H1 (cell line): ENCODE results near the gene GLUL. TPM values are rescaled to one million over a fixed set of nuclear protein-coding genes. Genes with fewer than 3 reads are reported as not detected.
A peak's percentile ranks its signal among the peaks of the same experiment; 100 is the strongest.

ENCODE experiments used
- CTCF ChIA-PET: fragments of 300-600 bp; sonication (Branson Sonifier 250); formaldehyde crosslinking; loops from one replicate; lab custom pipeline; 2021; ENCODE audit not compliant: partially characterized antibody; lab: Charles Lee
- POLR2A ChIA-PET: fragments of 300-600 bp; sonication (Branson Sonifier 250); formaldehyde crosslinking; loops from one replicate; lab custom pipeline; 2021; ENCODE audit warnings: inconsistent platforms; ENCODE audit not compliant: partially characterized antibody; lab: Charles Lee
- DNase-seq, 2 experiments: peaks; one replicate each; pipeline versions ENCODE4 v3.0.0 to v3.0.0-alpha.2; 2010 to 2022; ENCODE audit warnings: low spot score in 2 of 2, low read depth in 1 of 2, mixed read lengths in 1 of 2
- FAIRE-seq: peaks from 2 replicates; lab custom pipeline; 2011; peaks lifted over from hg19 to GRCh38; lab: Jason Lieb, UNC
- H2AFZ ChIP-seq: 2 replicates; pipeline ENCODE4 v1.8.1; 2012; ENCODE audit warnings: low read length, inconsistent platforms
- H2AK5ac ChIP-seq: 2 replicates; pipeline ENCODE4 v1.6.1; 2013; ENCODE audit warnings: low read depth, low read length
- H2BK120ac ChIP-seq: replicated peaks from 2 replicates; pipeline ENCODE3; 2013; ENCODE audit warnings: low read depth, low read length, inconsistent platforms
- H2BK12ac ChIP-seq: 2 replicates; pipeline ENCODE4 v1.6.1; 2013; ENCODE audit warnings: low read depth, low read length
- H2BK15ac ChIP-seq: 2 replicates; pipeline ENCODE4 v1.6.1; 2013; ENCODE audit warnings: low read length
- H2BK20ac ChIP-seq: 2 replicates; pipeline ENCODE4 v1.6.1; 2013; ENCODE audit warnings: low read length
- H2BK5ac ChIP-seq: 2 replicates; pipeline ENCODE4 v1.6.1; 2013; ENCODE audit warnings: low read depth, low read length
- H3K14ac ChIP-seq: 2 replicates; pipeline ENCODE4 v1.6.1; 2013; ENCODE audit warnings: inconsistent platforms; ENCODE audit not compliant: insufficient read length
- H3K18ac ChIP-seq: 2 replicates; pipeline ENCODE4 v1.6.1; 2013; ENCODE audit warnings: low read length; ENCODE audit errors: extremely low read depth
- H3K23ac ChIP-seq: 2 replicates; pipeline ENCODE4 v1.6.1; 2013; ENCODE audit warnings: inconsistent platforms; ENCODE audit not compliant: insufficient read length
- H3K23me2 ChIP-seq: 2 replicates; pipeline ENCODE4 v1.6.1; 2013; ENCODE audit warnings: low read depth, low read length
- H3K27ac ChIP-seq: 2 replicates; pipeline ENCODE4 v1.6.1; 2011; ENCODE audit warnings: low read depth, low read length, inconsistent platforms
- H3K27me3 ChIP-seq, 4 experiments: replicated peaks in 1 of 4; 1 replicate in 1 of 4; 2 replicates in 3 of 4; pipeline versions ENCODE4 v1.6.1 to v1.8.1; 2011 to 2013; ENCODE audit warnings: low read length in 3 of 4, mild to moderate bottlenecking in 3 of 4, inconsistent platforms in 2 of 4, mixed read lengths in 2 of 4, moderate library complexity in 1 of 4; ENCODE audit not compliant: control insufficient read depth in 3 of 4, insufficient read depth in 3 of 4; ENCODE audit errors: extremely low read depth in 1 of 4
- H3K36me3 ChIP-seq, 4 experiments: 2 replicates each; pipeline versions ENCODE4 v1.6.1 to v1.8.1; 2011 to 2013; ENCODE audit warnings: mild to moderate bottlenecking in 4 of 4, low read length in 3 of 4, moderate library complexity in 2 of 4, control low read depth in 1 of 4, inconsistent platforms in 1 of 4; ENCODE audit not compliant: insufficient read depth in 4 of 4, control insufficient read depth in 2 of 4
- H3K4ac ChIP-seq: replicated peaks from 2 replicates; pipeline ENCODE3; 2013; ENCODE audit warnings: low read length, low read depth, mixed read lengths, inconsistent platforms; ENCODE audit not compliant: insufficient read length
- H3K4me1 ChIP-seq, 4 experiments: replicated peaks in 1 of 4; 1 replicate in 1 of 4; 2 replicates in 3 of 4; pipeline versions ENCODE4 v1.6.1 to v1.8.1; 2011 to 2013; ENCODE audit warnings: low read length in 3 of 4, inconsistent platforms in 2 of 4, mixed read lengths in 1 of 4; ENCODE audit not compliant: insufficient read depth in 4 of 4, control insufficient read depth in 3 of 4
- H3K4me2 ChIP-seq, 2 experiments: 2 replicates each; pipeline versions ENCODE4 v1.6.1 to v1.8.1; 2011 to 2013; ENCODE audit warnings: low read depth in 2 of 2, low read length in 2 of 2, control low read depth in 1 of 2, inconsistent platforms in 1 of 2, mild to moderate bottlenecking in 1 of 2; ENCODE audit not compliant: insufficient read depth in 1 of 2
- H3K4me3 ChIP-seq, 4 experiments: fragments of 200-600, 300-600 bp in 1 of 4; sonication (generic), shearing (Covaris generic), sonication (Bioruptor Twin) in 1 of 4; 2 replicates each; pipeline versions ENCODE4 v1.5.1 to v1.8.1; 2011 to 2016; ENCODE audit warnings: low read length in 4 of 4, low read depth in 3 of 4, control low read depth in 2 of 4, inconsistent platforms in 2 of 4, mild to moderate bottlenecking in 2 of 4, mixed read lengths in 1 of 4, moderate library complexity in 1 of 4; ENCODE audit not compliant: insufficient read depth in 2 of 4; ENCODE audit errors: extremely low read depth in 1 of 4
- H3K56ac ChIP-seq: replicated peaks from 2 replicates; pipeline ENCODE3; 2013; ENCODE audit warnings: low read depth, mild to moderate bottlenecking, mixed read lengths, low read length, inconsistent platforms; ENCODE audit not compliant: insufficient read length
- H3K79me1 ChIP-seq: 2 replicates; pipeline ENCODE4 v1.6.1; 2013; ENCODE audit warnings: low read depth, low read length, control low read depth
- H3K79me2 ChIP-seq, 2 experiments: 2 replicates each; pipeline versions ENCODE4 v1.6.1 to v1.8.1; 2012 to 2013; ENCODE audit warnings: low read length in 2 of 2, mild to moderate bottlenecking in 2 of 2, inconsistent platforms in 1 of 2; ENCODE audit not compliant: insufficient read depth in 2 of 2, control insufficient read depth in 1 of 2
- H3K9ac ChIP-seq, 4 experiments: replicated peaks in 1 of 4; 1 replicate in 1 of 4; 2 replicates in 3 of 4; pipeline versions ENCODE4 v1.6.1 to v1.8.1; 2011 to 2013; ENCODE audit warnings: low read depth in 3 of 4, low read length in 3 of 4, control low read depth in 2 of 4, mild to moderate bottlenecking in 2 of 4, moderate library complexity in 2 of 4, inconsistent platforms in 1 of 4; ENCODE audit errors: extremely low read depth in 1 of 4
- H3K9me3 ChIP-seq, 2 experiments: 2 replicates each; pipeline versions ENCODE4 v1.6.1 to v1.8.1; 2012 to 2013; ENCODE audit warnings: mild to moderate bottlenecking in 2 of 2, moderate library complexity in 2 of 2, control low read depth in 1 of 2, inconsistent platforms in 1 of 2, low read depth in 1 of 2, low read length in 1 of 2, mixed read lengths in 1 of 2; ENCODE audit not compliant: insufficient read depth in 2 of 2
- H4K20me1 ChIP-seq, 2 experiments: replicated peaks in 1 of 2; 2 replicates each; pipeline versions ENCODE3 to v1.8.1; 2011 to 2013; ENCODE audit warnings: inconsistent platforms in 2 of 2, low read length in 2 of 2, mild to moderate bottlenecking in 1 of 2; ENCODE audit not compliant: insufficient read depth in 2 of 2, control insufficient read depth in 1 of 2
- H4K5ac ChIP-seq: 2 replicates; pipeline ENCODE4 v1.6.1; 2013; ENCODE audit warnings: low read length, low read depth, mixed read lengths, inconsistent platforms; ENCODE audit not compliant: insufficient read length
- H4K8ac ChIP-seq: 2 replicates; pipeline ENCODE4 v1.8.0; 2013; ENCODE audit warnings: mild to moderate bottlenecking, moderate library complexity, low read length, inconsistent platforms; ENCODE audit not compliant: insufficient read depth; ENCODE audit errors: extremely low read depth
- H4K91ac ChIP-seq: replicated peaks from 2 replicates; pipeline ENCODE3; 2013; ENCODE audit warnings: low read length, mixed read lengths, inconsistent platforms; ENCODE audit not compliant: insufficient read length
- POLR2A ChIP-seq, 2 experiments: IDR thresholded peaks; 1 replicate in 1 of 2; 2 replicates in 1 of 2; pipeline ENCODE4 v1.6.1; 2011; ENCODE audit warnings: low read depth in 2 of 2, low read length in 2 of 2, mild to moderate bottlenecking in 2 of 2; ENCODE audit errors: control extremely low read depth in 1 of 2
- POLR2AphosphoS5 ChIP-seq: IDR thresholded peaks from 2 replicates; pipeline ENCODE4 v1.6.1; 2011; ENCODE audit warnings: low read depth, low read length
- SP2 ChIP-seq: IDR thresholded peaks from 2 replicates; pipeline ENCODE4 v1.6.1; 2012; ENCODE audit warnings: mild to moderate bottlenecking, low read length, inconsistent platforms
- WGBS, 2 experiments: shearing (Covaris generic) in 1 of 2; methylation state at CpG; one replicate each; pipeline versions ENCODE4 v1.1.6 to v1.1.7; 2013 to 2015; ENCODE audit warnings: low lambda C conversion rate in 2 of 2, mixed read lengths in 2 of 2, inconsistent platforms in 1 of 2, low coverage in 1 of 2, missing lambda C conversion rate in 1 of 2; ENCODE audit not compliant: insufficient replicate concordance in 2 of 2, insufficient coverage in 1 of 2, insufficient read length in 1 of 2; ENCODE audit errors: extremely low coverage in 1 of 2, missing lambda C conversion rate in 1 of 2; 5-methylcytosine and 5-hydroxymethylcytosine counted together
- polyA plus RNA-seq, 7 experiments: library from polyadenylated mRNA; depleted of rRNA in 3 of 7; stranded (reverse) in 5 of 7; unstranded in 2 of 7; fragments of >200 nt in 5 of 7; fragments of 200-250 nt in 2 of 7; gene quantifications; 1 replicate in 5 of 7; 2 replicates in 1 of 7; 4 replicates in 1 of 7; pipeline versions ENCODE4 v1.2.1 to v1.2.3, GENCODE V29; 2011 to 2013; ENCODE audit warnings: missing spikeins in 2 of 7, mixed read lengths in 2 of 7
- total RNA-seq: library from RNA; stranded (reverse); fragmentation: NEBNext Ultra II Directional; extraction: Animal tissue kit (Norgen Biotek cat#: 25700); gene quantifications from 2 replicates; pipeline ENCODE4 v1.2.1, GENCODE V29; 2021

Gene GLUL
- total and polyA plus RNA-seq, 2 of the 8 experiments (the other 6 are each of a cell fraction or from before 2014, with no cell fraction given) = 261 to 453 TPM

- no peak overlapping the region for H3K4me3 ChIP-seq
- H2BK15ac ChIP-seq = no peak overlapping the region
- H3K4me1 ChIP-seq = peaks cover 0 to 5% (median 3%) of the 10 kb centered on the region in 4 experiments; a peak in 2 of 7 replicates
- H3K56ac ChIP-seq = no peak overlapping the region
- no peak overlapping the region for H3K18ac ChIP-seq
- TF ChIP-seq SP2 (no peak), POLR2AphosphoS5 (peak; percentile 50; the same call in 1 of the 2 replicates), POLR2A (IDR thresholded peaks at IDR 0.05; ENCODE audit: control extremely low read depth in 1 of 2, low read depth in 2 of 2, low read length in 2 of 2) (peak; percentile 15 to 36; a peak in 1 of 3 replicates)
- peaks cover 46 to 93% (median 66%) of the 10 kb centered on the region in 4 experiments for H3K36me3 ChIP-seq
- peaks cover 29 to 55% of the 10 kb centered on the region in 2 experiments for H3K79me2 ChIP-seq
- no peak overlapping the region for H4K5ac ChIP-seq
- H3K9ac ChIP-seq = no peak overlapping the region
- ChIA-PET POLR2A (interaction anchor here (0.6 to 1.7 kb wide), 6 partner anchors 11 to 794 kb away, joined by 3 to 5 read pairs (median 3); no protein-coding TSS in a partner anchor), CTCF (interaction anchor here (1.0 to 1.7 kb wide), 3 partner anchors 10 to 26 kb away, joined by 3 to 5 read pairs (median 5); no protein-coding TSS in a partner anchor)
- FAIRE-seq = no peak
- peaks cover 39 to 51% of the 10 kb centered on the region in 2 experiments for H4K20me1 ChIP-seq
- no peak overlapping the region for H2BK20ac ChIP-seq
- no peak overlapping the region for H3K4ac ChIP-seq
- H3K14ac ChIP-seq = no peak overlapping the region
- peaks cover 10% of the 10 kb centered on the region for H3K79me1 ChIP-seq
- no peak overlapping the region; the same call in 1 of the 2 replicates for H4K8ac ChIP-seq
- no peak overlapping the region for H4K91ac ChIP-seq
- no peak overlapping the region for H2AFZ ChIP-seq
- no peak overlapping the region for H3K4me2 ChIP-seq
- no peaks in the 10 kb centered on the region for H3K9me3 ChIP-seq
- H2BK120ac ChIP-seq = no peak overlapping the region
- no peak overlapping the region for H2AK5ac ChIP-seq
- H2BK5ac ChIP-seq = no peak overlapping the region
- H3K27me3 ChIP-seq = no peaks in the 10 kb centered on the region
- H2BK12ac ChIP-seq = no peak overlapping the region
- peaks cover 8% of the 10 kb centered on the region for H3K23me2 ChIP-seq
- WGBS, 2 experiments = 85% methylated on average over 8 of the region's 8 CpGs; no CpG with 5 or more reads in 1 of the 2 experiments
- no peak for DNase-seq
- H3K27ac ChIP-seq = no peak overlapping the region
- H3K23ac ChIP-seq = no peak overlapping the region
Observed at GRCh38 chr1:182385885-182386853, 5.4 kb downstream of the GLUL start.
